Progenitor cell of endocrine pancreas (in vitro differentiated cells): Measurements from ENCODE around the gene OAS3. TPM values are rescaled to one million over a fixed set of nuclear protein-coding genes. Genes with fewer than 3 reads are reported as not detected.
A peak's percentile ranks its signal among the peaks of the same experiment; 100 is the strongest.

Experiments used
- DNase-seq: peaks from one replicate; pipeline ENCODE4 v3.0.0; 2021; ENCODE audit warnings: low spot score; ENCODE audit not compliant: unreplicated experiment
- H3K27ac Mint-ChIP-seq: 2 replicates; pipeline ENCODE4 v1.8.0; 2021; ENCODE audit warnings: mild to moderate bottlenecking, moderate library complexity, mixed read lengths
- H3K27me3 Mint-ChIP-seq: 2 replicates; pipeline ENCODE4 v1.8.0; 2021; ENCODE audit warnings: mixed read lengths
- H3K36me3 Mint-ChIP-seq: 2 replicates; pipeline ENCODE4 v1.8.0; 2022; ENCODE audit warnings: mixed read lengths; ENCODE audit not compliant: insufficient read depth
- H3K4me1 Mint-ChIP-seq: 2 replicates; pipeline ENCODE4 v1.8.0; 2021; ENCODE audit warnings: low read depth, mixed read lengths
- H3K4me3 Mint-ChIP-seq: 2 replicates; pipeline ENCODE4 v1.8.0; 2021; ENCODE audit warnings: low read depth, mild to moderate bottlenecking, moderate library complexity, mixed read lengths
- H3K9me3 Mint-ChIP-seq: 2 replicates; pipeline ENCODE4 v1.8.0; 2021; ENCODE audit warnings: low read depth, mixed read lengths
- CTCF ChIP-seq: fragments of 200-600 bp; sonication (generic); IDR thresholded peaks from one replicate; pipeline ENCODE4 v1.5.0; 2021; ENCODE audit warnings: antibody characterized with exemption, mild to moderate bottlenecking; ENCODE audit not compliant: unreplicated experiment
- total RNA-seq: library from RNA; stranded (reverse); gene quantifications from 2 replicates; pipeline ENCODE4 v1.2.1, GENCODE V29; 2021

Gene OAS3
- total RNA-seq, 1 donor from 2014 or later = 1.1 TPM

DNA sequence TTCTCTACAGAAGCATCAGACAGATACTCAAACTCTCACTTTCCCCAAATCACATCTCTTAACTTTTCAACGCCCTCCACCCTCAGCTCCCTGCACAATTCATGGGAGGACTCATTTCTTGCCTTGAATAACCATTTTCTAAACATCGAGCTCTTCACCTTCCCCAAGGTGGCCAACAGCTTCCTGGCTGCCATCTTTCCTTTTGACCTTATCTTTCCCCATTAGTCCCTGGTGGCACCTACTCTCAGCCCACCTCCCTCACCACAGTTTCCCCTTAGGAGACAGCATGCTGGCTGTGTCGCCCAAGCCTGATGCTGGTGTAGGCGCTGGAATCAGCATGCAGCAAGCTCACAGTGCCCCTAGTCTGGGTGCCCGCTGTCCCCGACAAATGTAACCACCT, 39.9 kb upstream of the OAS3 start:
- Mint-ChIP-seq H3K27ac (no peak overlapping the region), H3K9me3 (no peaks in the 10 kb centered on the region), H3K4me3 (no peak overlapping the region), H3K4me1 (no peaks in the 10 kb centered on the region), H3K36me3 (no peaks in the 10 kb centered on the region), H3K27me3 (peaks cover 34% of the 10 kb centered on the region)
- no peak for TF ChIP-seq CTCF
- no peak for DNase-seq

GRCh38 chr12:112900298-112901145, 37.8 kb upstream of the OAS3 start:
- no peak overlapping the region for H3K27ac Mint-ChIP-seq
- H3K27me3 Mint-ChIP-seq = peaks cover 34% of the 10 kb centered on the region
- DNase-seq = no peak
- no peaks in the 10 kb centered on the region for H3K36me3 Mint-ChIP-seq
- no peaks in the 10 kb centered on the region for H3K9me3 Mint-ChIP-seq
- TF ChIP-seq CTCF = peak; percentile 62
- no peaks in the 10 kb centered on the region for H3K4me1 Mint-ChIP-seq
- H3K4me3 Mint-ChIP-seq = no peak overlapping the region

- Mint-ChIP-seq H3K36me3 (no peaks in the 10 kb centered on the region), H3K4me3 (no peak overlapping the region), H3K27ac (no peak overlapping the region), H3K9me3 (no peaks in the 10 kb centered on the region), H3K27me3 (peaks cover 29% of the 10 kb centered on the region), H3K4me1 (no peaks in the 10 kb centered on the region)
- no peak for DNase-seq
- TF ChIP-seq CTCF = no peak
Observed at GRCh38 chr12:112901271-112901670, 37.0 kb upstream of the OAS3 start.

DNA sequence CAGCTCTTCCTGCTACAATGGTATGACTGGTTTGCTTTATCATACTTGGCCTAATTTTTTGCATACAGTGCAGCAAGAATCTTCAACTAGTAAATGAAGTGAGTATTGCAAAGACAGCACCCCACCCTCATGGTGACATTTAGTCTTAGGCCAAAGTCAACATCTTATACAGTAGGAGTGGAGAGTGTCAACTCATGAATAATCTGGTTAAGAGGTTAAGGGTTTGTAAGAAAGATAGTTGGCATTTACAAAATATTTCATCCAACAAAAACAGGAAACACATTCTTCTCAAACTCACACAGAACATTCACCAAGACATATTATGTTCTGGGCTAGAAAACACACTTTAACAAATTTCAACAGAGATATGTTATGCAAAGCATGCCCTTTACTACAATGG, 33.7 kb upstream of the OAS3 start:
- H3K36me3 Mint-ChIP-seq = no peaks in the 10 kb centered on the region
- TF ChIP-seq CTCF = no peak
- H3K27me3 Mint-ChIP-seq = peaks cover 21% of the 10 kb centered on the region
- no peak overlapping the region for H3K27ac Mint-ChIP-seq
- no peak overlapping the region for H3K4me3 Mint-ChIP-seq
- no peaks in the 10 kb centered on the region for H3K9me3 Mint-ChIP-seq
- no peak for DNase-seq
- H3K4me1 Mint-ChIP-seq = peaks cover 3% of the 10 kb centered on the region

- no peak for TF ChIP-seq CTCF
- H3K27ac Mint-ChIP-seq = no peak overlapping the region
- no peaks in the 10 kb centered on the region for H3K9me3 Mint-ChIP-seq
- peaks cover 27% of the 10 kb centered on the region for H3K27me3 Mint-ChIP-seq
- H3K4me3 Mint-ChIP-seq = no peak overlapping the region
- H3K4me1 Mint-ChIP-seq = peaks cover 3% of the 10 kb centered on the region
- H3K36me3 Mint-ChIP-seq = no peaks in the 10 kb centered on the region
- no peak for DNase-seq
Observed at GRCh38 chr12:112905451-112906089, 32.7 kb upstream of the OAS3 start.
